ENCODE measurements around the gene CROT. TPM values are rescaled to one million over a fixed set of nuclear protein-coding genes. Genes with fewer than 3 reads are reported as not detected.

CROT gene
- total RNA-seq, 1 experiment from 2014 or later, result 3.5 TPM

- Histone ChIP-seq H3K4me1 (ENCODE audit: insufficient read depth, low read length, poor library complexity, severe bottlenecking) (no peaks in the 10 kb centered on the region), H3K4me3 (ENCODE audit: low read depth, low read length, poor library complexity, severe bottlenecking) (no peak overlapping the region), H3K36me3 (ENCODE audit: insufficient read depth, low read length, poor library complexity, severe bottlenecking) (no peaks in the 10 kb centered on the region), H3K27me3 (replicated peaks; ENCODE audit: insufficient read depth, low read depth, low read length, poor library complexity) (no peaks in the 10 kb centered on the region), H3K27ac (ENCODE audit: low read depth, low read length, poor library complexity, severe bottlenecking) (no peak overlapping the region), H3K9me3 (ENCODE audit: low read depth, low read length, poor library complexity, severe bottlenecking) (no peaks in the 10 kb centered on the region)
- no TSS peak for BruUV-seq (replicated peaks)
- ChIA-PET POLR2A (ENCODE audit: low non-redundant PET) (no interaction called here), CTCF (no interaction called here)
- no peak for TF ChIP-seq CTCF (conservative IDR thresholded peaks at IDR 0.05; ENCODE audit: low read depth, low read length)
- DNase-seq (ENCODE audit: low spot score), result no peak
- intact Hi-C loops (cut with micrococcal nuclease; ENCODE audit: unreplicated experiment), result no loop called here
Measured at GRCh38 chr7:87445897-87446296, 100.4 kb downstream of the CROT start.

- intact Hi-C loops (cut with micrococcal nuclease; ENCODE audit: unreplicated experiment), result no loop called here
- ChIA-PET CTCF (no interaction called here), POLR2A (ENCODE audit: low non-redundant PET) (no interaction called here)
- H3K27me3 ChIP-seq (replicated peaks; ENCODE audit: insufficient read depth, low read depth, low read length, poor library complexity), result no peaks in the 10 kb centered on the region
- BruUV-seq (replicated peaks), result no TSS peak
- no peaks in the 10 kb centered on the region for H3K36me3 ChIP-seq (ENCODE audit: insufficient read depth, low read length, poor library complexity, severe bottlenecking)
- DNase-seq (ENCODE audit: low spot score), result no peak
- no peak overlapping the region for H3K27ac ChIP-seq (ENCODE audit: low read depth, low read length, poor library complexity, severe bottlenecking)
- H3K4me3 ChIP-seq (ENCODE audit: low read depth, low read length, poor library complexity, severe bottlenecking), result no peak overlapping the region
- H3K9me3 ChIP-seq (ENCODE audit: low read depth, low read length, poor library complexity, severe bottlenecking), result no peaks in the 10 kb centered on the region
- H3K4me1 ChIP-seq (ENCODE audit: insufficient read depth, low read length, poor library complexity, severe bottlenecking), result no peaks in the 10 kb centered on the region
- TF ChIP-seq EZH2 (IDR thresholded peaks at IDR 0.05; ENCODE audit: borderline replicate concordance, low read depth, low read length, poor library complexity, severe bottlenecking) (no peak), CTCF (conservative IDR thresholded peaks at IDR 0.05; ENCODE audit: low read depth, low read length) (no peak)
Measured at GRCh38 chr7:87447116-87447635, 101.7 kb downstream of the CROT start.

DNA sequence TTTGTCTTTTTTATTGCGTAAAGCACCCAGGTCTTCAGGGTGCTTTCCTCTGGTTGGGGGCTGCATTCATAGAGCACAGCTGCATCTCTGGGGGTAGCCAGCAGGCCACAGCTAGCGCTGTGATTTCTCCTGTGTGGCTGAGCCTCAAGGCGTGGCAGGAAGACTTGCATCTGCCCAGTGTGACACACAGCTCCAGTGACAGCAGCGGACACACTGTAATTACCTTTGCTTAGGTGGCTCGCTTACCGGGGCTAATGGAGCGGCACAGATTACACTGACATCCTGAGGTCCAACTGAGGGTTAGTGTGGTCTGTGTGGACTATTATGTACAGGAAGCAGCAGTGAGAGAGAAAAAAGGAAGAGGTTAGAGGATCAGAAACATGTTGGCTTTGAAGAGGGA is 102.9 kb downstream of the CROT start:
- POLR2A ChIA-PET (ENCODE audit: low non-redundant PET), result no interaction called here
- H3K4me3 ChIP-seq (ENCODE audit: low read depth, low read length, poor library complexity, severe bottlenecking), result no peak overlapping the region
- no TSS peak for BruUV-seq (replicated peaks)
- H3K4me1 ChIP-seq (ENCODE audit: insufficient read depth, low read length, poor library complexity, severe bottlenecking), result no peaks in the 10 kb centered on the region
- no peak overlapping the region for H3K27ac ChIP-seq (ENCODE audit: low read depth, low read length, poor library complexity, severe bottlenecking)
- CTCF ChIA-PET, result no interaction called here
- no peak for DNase-seq (ENCODE audit: low spot score)
- peaks cover 1% of the 10 kb centered on the region for H3K27me3 ChIP-seq (replicated peaks; ENCODE audit: insufficient read depth, low read depth, low read length, poor library complexity)
- no peaks in the 10 kb centered on the region for H3K36me3 ChIP-seq (ENCODE audit: insufficient read depth, low read length, poor library complexity, severe bottlenecking)
- no peaks in the 10 kb centered on the region for H3K9me3 ChIP-seq (ENCODE audit: low read depth, low read length, poor library complexity, severe bottlenecking)
- no peak for TF ChIP-seq EZH2 (IDR thresholded peaks at IDR 0.05; ENCODE audit: borderline replicate concordance, low read depth, low read length, poor library complexity, severe bottlenecking)
- no peak for TF ChIP-seq CTCF (conservative IDR thresholded peaks at IDR 0.05; ENCODE audit: low read depth, low read length)
- intact Hi-C loops (cut with micrococcal nuclease; ENCODE audit: unreplicated experiment), result no loop called here

Other genes starting within 250 kb of the CROT start
- gene DMTF1, start 193.2 kb upstream of the CROT start, total RNA-seq (2021), result 90.5 and 94.3 TPM in 2 replicates
- 24.5 and 25.8 TPM in 2 replicates for gene TMEM243, start 125.9 kb upstream of the CROT start, total RNA-seq (2021)
- 0.15 TPM in 1 of 2 replicates, not detected in the other for gene ABCB4, start 130.0 kb downstream of the CROT start, total RNA-seq (2021)